Brain microvascular endothelial cell (primary cell): ENCODE measurements around the gene ZNF385B.

Source experiments
- DNase-seq: peaks from one replicate; pipeline ENCODE4 v3.0.0-alpha.2; 2020
- H3K27ac ChIP-seq: fragments of 250-450 bp; sonication (Bioruptor Pico); 2 replicates; pipeline ENCODE4 v1.5.1; 2020; ENCODE audit warnings: mild to moderate bottlenecking, moderate library complexity
- H3K27me3 ChIP-seq: fragments of 250-450 bp; sonication (Bioruptor Pico); replicated peaks from 2 replicates; pipeline ENCODE4 v1.5.1; 2020; ENCODE audit warnings: mild to moderate bottlenecking
- H3K36me3 ChIP-seq: fragments of 250-450 bp; sonication (Bioruptor Pico); replicated peaks from 2 replicates; pipeline ENCODE4 v1.5.1; 2020; ENCODE audit warnings: mild to moderate bottlenecking
- H3K4me3 ChIP-seq: 2 replicates; pipeline ENCODE4 v1.5.1; 2011; ENCODE audit warnings: low read depth, mild to moderate bottlenecking, control low read depth, low read length, moderate library complexity
- in situ Hi-C: cut with HindIII; loops from 2 replicates; pipeline ENCODE4 v1.10.0; 2017; ENCODE audit warnings: low sequenced_read_pairs, low pct_ligation_motif_present
- TF ChIP-seq, protein P1 (sequence below): IDR thresholded peaks from 2 replicates; pipeline ENCODE4 v1.5.1; 2011; ENCODE audit warnings: low read depth, mild to moderate bottlenecking, moderate library complexity, low read length, control low read depth, inconsistent platforms; ENCODE audit errors: missing control alignments

ZNF385B gene

DNA sequence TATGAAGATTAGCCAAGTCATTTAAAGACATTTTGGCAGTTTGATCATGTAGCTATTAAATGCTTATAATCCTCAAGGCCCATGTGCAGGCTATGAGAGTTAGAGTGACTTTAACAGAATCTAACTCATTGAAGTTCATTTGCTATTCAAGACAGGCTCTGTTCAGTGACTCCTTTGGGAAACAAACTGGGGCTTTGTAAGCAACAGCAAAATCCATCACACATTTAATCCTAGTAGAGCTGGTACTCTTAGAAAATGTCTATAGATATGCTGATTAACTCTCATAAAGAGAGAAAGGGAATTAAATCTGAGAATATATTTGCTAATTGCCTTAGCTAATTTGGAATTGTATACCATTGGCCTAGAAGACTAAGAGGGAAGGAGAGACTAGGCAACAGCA lies 414.0 kb downstream of the ZNF385B start:
- in situ Hi-C loops, result no loop called here
- no peak overlapping the region for H3K4me3 ChIP-seq
- no peak for DNase-seq
- H3K27ac ChIP-seq, result no peak overlapping the region
- TF ChIP-seq, protein P1, sequence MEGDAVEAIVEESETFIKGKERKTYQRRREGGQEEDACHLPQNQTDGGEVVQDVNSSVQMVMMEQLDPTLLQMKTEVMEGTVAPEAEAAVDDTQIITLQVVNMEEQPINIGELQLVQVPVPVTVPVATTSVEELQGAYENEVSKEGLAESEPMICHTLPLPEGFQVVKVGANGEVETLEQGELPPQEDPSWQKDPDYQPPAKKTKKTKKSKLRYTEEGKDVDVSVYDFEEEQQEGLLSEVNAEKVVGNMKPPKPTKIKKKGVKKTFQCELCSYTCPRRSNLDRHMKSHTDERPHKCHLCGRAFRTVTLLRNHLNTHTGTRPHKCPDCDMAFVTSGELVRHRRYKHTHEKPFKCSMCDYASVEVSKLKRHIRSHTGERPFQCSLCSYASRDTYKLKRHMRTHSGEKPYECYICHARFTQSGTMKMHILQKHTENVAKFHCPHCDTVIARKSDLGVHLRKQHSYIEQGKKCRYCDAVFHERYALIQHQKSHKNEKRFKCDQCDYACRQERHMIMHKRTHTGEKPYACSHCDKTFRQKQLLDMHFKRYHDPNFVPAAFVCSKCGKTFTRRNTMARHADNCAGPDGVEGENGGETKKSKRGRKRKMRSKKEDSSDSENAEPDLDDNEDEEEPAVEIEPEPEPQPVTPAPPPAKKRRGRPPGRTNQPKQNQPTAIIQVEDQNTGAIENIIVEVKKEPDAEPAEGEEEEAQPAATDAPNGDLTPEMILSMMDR, result no peak
- no peaks in the 10 kb centered on the region for H3K27me3 ChIP-seq
- H3K36me3 ChIP-seq, result no peaks in the 10 kb centered on the region

DNA sequence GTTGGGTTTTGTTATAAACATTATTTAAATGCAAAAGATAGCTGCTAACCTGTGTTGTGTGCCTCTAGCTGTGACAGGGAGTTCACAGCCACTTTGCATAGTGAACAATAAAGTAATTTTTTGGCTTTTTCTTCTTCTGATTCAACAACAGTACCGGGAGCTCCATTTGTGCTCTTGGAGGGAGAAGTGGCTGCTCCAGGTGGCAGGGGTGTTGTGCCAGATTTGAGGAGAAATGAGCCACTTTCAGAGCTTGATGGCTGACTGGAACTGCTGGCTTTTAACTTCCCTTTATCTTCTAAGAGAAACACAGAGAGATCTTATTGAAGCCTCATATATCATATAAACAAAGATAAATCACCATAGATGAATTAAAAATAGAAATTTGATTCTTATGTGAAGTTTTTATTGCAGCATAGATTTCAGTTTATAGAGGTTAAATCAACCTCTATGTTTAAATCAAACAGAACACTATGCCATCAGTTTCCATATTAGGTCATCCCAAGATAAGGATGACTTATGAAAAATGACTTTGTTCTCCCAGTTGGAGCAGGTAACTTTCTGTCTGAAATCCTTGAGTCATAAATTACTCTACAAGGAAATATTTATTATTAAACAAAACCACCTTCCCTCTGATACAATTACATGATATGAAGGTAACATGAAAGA lies 414.8 kb downstream of the ZNF385B start:
- TF ChIP-seq, protein P1, result no peak
- no peak overlapping the region for H3K4me3 ChIP-seq
- H3K27ac ChIP-seq, result no peak overlapping the region

DNA sequence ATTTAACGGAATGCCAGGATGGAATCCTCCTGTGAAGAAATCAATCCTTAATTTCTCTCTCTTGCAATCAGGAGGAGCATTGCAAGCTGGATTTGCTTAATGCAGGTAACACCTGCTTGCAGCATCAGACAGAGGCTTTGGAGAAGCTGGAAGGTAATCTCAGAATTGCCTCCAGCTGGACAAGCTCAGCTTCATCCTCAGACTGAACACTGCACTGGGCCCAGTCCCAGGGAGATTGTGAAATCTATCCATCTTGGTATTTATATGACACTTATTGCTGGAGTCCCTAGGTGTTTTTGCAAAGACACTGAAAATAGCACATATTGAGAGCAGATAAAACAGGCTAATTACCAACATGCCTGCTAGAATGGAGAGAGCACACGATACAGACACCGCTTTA lies 417.4 kb downstream of the ZNF385B start:
- H3K27ac ChIP-seq, result no peak overlapping the region
- no peak for DNase-seq
- TF ChIP-seq, protein P1, result no peak
- H3K36me3 ChIP-seq, result no peaks in the 10 kb centered on the region
- no peak overlapping the region for H3K4me3 ChIP-seq
- no peaks in the 10 kb centered on the region for H3K27me3 ChIP-seq
- in situ Hi-C loops, result no loop called here

More for the DNA sequence above, 414.8 kb downstream of the ZNF385B start:
- DNase-seq, result no peak
- H3K36me3 ChIP-seq, result no peaks in the 10 kb centered on the region
- no peaks in the 10 kb centered on the region for H3K27me3 ChIP-seq
- in situ Hi-C loops, result no loop called here

DNA sequence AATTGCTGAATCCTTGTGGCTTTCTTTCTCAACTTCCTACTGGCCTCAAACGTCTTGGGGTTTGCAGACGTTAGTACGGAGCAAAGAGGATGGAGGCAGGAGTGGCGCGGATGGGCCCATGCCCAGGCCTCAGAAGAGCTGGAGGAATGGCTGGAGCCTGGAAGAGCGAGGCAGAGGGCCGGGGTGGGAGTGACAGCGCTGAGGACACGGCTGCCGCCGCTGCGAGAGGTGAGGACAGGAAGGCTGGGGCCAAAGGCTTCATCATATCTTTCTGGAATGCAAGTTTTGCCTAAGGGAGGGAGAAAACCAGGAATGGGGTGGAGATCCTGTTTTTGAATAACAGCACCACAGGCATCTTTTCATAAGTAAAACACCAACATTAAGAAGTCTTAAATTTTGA lies 418.2 kb downstream of the ZNF385B start:
- in situ Hi-C loops, result no loop called here
- TF ChIP-seq, protein P1, result no peak
- Histone ChIP-seq H3K4me3 (no peak overlapping the region), H3K36me3 (no peaks in the 10 kb centered on the region), H3K27ac (no peak overlapping the region), H3K27me3 (no peaks in the 10 kb centered on the region)
- DNase-seq, result no peak

DNA sequence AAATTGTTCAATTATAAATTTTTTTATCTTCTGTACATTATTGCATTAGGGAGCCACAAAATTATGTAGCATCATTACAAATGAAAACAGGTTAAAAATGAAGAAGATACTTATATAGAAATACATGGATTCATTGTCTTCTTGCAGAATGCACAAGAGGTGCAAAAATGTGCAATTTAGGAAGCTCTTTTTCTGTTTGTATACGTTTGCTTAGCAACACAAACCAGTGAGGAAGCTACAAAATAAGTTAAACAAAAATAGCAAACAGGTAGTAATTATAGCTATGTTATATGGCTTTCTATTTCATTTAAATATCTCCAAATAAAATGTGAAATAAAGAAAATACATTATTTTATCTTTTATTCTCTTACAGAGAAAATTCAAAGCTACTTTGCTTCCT lies 419.2 kb downstream of the ZNF385B start:
- H3K27ac ChIP-seq, result no peak overlapping the region
- no peaks in the 10 kb centered on the region for H3K36me3 ChIP-seq
- no peak for DNase-seq
- no peaks in the 10 kb centered on the region for H3K27me3 ChIP-seq
- no peak overlapping the region for H3K4me3 ChIP-seq
- in situ Hi-C loops, result no loop called here
- TF ChIP-seq, protein P1, result no peak

DNA sequence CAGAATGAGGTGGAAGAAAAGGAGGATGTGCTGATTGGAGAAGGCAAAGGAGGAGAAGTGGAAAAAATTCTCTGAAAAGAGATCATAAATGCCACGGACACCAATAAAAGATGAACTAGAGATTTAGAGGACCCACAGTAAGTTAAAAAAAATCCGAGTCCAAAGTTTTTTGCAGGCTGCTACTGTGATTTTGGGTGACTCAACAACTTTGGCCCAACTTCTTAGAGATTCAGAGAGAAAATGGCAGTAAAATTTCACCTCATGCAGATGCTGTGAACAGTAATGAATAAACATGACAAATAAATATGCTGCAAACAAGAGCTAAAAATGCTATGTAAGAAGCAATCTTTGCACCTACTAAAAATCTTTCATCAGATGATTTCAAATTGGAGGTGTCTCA lies 419.9 kb downstream of the ZNF385B start:
- TF ChIP-seq, protein P1, result no peak
- Histone ChIP-seq H3K27me3 (no peaks in the 10 kb centered on the region), H3K27ac (no peak overlapping the region), H3K36me3 (no peaks in the 10 kb centered on the region), H3K4me3 (no peak overlapping the region)
- in situ Hi-C loops, result no loop called here
- no peak for DNase-seq
